ENCODE data around the gene VAT1L.

Gene VAT1L

DNA sequence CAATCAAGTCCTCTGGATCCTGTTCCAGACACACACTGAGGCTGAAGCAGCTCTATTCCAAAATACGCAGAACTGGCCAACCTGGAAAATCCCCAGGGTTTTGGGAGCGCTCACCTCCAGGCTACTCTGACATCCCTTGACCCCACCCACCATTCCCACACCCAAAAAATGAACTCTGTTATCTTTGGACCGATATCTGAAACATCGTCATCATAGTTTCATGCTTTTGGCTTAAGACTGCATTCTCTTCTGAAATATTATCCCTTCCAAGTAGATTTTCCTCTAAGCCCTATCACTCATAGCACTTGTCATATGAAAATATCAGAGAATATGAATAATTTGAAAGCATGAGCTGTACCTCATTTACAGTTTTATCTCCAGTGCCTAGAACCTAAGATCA, 34.7 kb downstream of the VAT1L start:
- no peaks in the 10 kb centered on the region for H3K9me3 ChIP-seq
- H4K20me1 ChIP-seq: no peaks in the 10 kb centered on the region
- H3K27ac ChIP-seq: no peak overlapping the region
- H3K4me2 ChIP-seq: no peak overlapping the region
- H3K4me1 ChIP-seq: no peaks in the 10 kb centered on the region
- TF ChIP-seq Cebpa-rat (IDR thresholded peaks at IDR 0.05): no peak
- no peak overlapping the region for H3K9ac ChIP-seq
- H3K4me3 ChIP-seq: no peak overlapping the region
- no peaks in the 10 kb centered on the region for H3K36me3 ChIP-seq
- H3K27me3 ChIP-seq: no peaks in the 10 kb centered on the region

DNA sequence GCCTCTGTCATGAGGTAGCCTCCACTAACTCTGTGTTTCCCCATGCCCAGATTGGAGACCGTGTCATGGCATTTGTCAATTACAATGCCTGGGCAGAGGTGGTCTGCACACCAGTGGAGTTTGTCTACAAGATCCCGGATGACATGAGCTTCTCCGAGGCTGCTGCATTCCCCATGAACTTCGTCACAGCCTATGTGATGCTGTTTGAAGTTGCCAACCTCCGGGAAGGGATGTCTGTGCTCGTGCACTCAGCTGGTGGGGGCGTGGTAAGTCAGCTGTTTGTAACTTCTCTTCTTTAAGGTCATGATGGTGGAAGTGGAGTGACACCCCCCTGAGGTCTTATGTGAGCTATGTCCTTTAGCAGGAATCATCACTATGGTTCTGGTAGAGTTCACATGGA, 36.8 kb downstream of the VAT1L start:
- H3K27ac ChIP-seq: no peak overlapping the region
- no peaks in the 10 kb centered on the region for H3K36me3 ChIP-seq
- no peaks in the 10 kb centered on the region for H3K4me1 ChIP-seq
- no peaks in the 10 kb centered on the region for H3K27me3 ChIP-seq
- no peak overlapping the region for H3K9ac ChIP-seq
- no peak overlapping the region for H3K4me2 ChIP-seq
- H4K20me1 ChIP-seq: no peaks in the 10 kb centered on the region
- TF ChIP-seq Cebpa-rat (IDR thresholded peaks at IDR 0.05): no peak
- no peak overlapping the region for H3K4me3 ChIP-seq
- no peaks in the 10 kb centered on the region for H3K9me3 ChIP-seq

DNA sequence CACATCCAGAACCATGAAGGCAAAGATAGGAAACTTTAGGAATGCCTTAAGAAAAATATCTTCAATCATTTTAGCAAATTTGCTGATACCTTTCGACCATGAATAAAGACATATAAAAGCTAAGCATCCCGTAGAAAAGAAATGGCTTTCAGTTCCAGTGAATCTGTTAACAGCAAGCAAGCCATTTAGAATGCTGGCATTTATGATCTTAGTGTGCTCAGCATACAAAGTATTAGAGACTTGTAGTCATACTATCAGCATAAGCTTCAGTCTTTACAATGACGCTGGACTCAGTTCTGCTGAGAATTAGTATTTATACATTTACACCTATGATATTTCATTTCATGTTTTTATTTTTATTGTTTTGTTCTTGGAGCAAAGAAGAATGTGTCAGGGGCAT, 38.7 kb downstream of the VAT1L start:
- Histone ChIP-seq H3K27ac (no peak overlapping the region), H3K4me2 (no peak overlapping the region), H4K20me1 (no peaks in the 10 kb centered on the region), H3K4me3 (no peak overlapping the region), H3K36me3 (no peaks in the 10 kb centered on the region), H3K9me3 (no peaks in the 10 kb centered on the region), H3K9ac (no peak overlapping the region), H3K27me3 (no peaks in the 10 kb centered on the region), H3K4me1 (no peaks in the 10 kb centered on the region)
- TF ChIP-seq Cebpa-rat (IDR thresholded peaks at IDR 0.05): no peak

DNA sequence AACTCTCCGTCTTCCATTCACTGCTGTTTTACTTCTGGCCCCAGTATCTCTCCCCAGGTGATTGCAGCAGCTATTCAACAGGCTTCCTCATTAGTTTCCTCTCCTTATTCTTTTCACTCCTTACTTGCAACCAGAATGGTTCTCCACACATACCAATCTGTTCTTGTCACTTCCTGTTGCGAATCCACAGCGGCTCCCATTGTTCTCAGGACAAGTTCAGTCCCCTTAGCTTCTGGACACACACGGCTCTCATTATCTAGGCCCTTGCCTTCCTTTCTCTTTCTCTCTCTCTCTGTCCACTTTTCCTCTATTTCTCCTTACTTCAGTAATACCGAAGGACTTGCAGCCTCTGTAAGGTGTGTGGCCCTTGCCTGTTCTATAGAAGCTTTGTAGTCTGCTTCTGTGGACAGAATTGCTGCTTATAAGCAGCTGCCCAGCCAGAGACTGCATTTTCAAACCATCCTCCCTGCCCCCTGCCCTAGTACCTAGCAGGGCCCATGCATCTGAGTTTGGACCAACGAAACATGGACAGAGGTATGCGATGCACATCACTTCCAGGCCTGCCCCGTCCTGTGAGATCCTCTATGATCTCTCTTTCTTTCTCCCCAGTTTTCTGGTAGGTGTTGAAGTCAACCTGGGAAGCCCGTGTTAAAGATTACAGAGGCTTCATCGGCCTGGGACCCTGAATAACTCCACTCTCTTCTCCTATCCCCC, 45.7 kb downstream of the VAT1L start:
- Histone ChIP-seq H3K4me3 (no peak overlapping the region), H3K36me3 (no peaks in the 10 kb centered on the region), H3K4me2 (no peak overlapping the region), H4K20me1 (no peaks in the 10 kb centered on the region), H3K9me3 (no peaks in the 10 kb centered on the region), H3K4me1 (no peaks in the 10 kb centered on the region), H3K27me3 (no peaks in the 10 kb centered on the region), H3K9ac (no peak overlapping the region), H3K27ac (no peak overlapping the region)
- no peak for TF ChIP-seq Cebpa-rat (IDR thresholded peaks at IDR 0.05)

DNA sequence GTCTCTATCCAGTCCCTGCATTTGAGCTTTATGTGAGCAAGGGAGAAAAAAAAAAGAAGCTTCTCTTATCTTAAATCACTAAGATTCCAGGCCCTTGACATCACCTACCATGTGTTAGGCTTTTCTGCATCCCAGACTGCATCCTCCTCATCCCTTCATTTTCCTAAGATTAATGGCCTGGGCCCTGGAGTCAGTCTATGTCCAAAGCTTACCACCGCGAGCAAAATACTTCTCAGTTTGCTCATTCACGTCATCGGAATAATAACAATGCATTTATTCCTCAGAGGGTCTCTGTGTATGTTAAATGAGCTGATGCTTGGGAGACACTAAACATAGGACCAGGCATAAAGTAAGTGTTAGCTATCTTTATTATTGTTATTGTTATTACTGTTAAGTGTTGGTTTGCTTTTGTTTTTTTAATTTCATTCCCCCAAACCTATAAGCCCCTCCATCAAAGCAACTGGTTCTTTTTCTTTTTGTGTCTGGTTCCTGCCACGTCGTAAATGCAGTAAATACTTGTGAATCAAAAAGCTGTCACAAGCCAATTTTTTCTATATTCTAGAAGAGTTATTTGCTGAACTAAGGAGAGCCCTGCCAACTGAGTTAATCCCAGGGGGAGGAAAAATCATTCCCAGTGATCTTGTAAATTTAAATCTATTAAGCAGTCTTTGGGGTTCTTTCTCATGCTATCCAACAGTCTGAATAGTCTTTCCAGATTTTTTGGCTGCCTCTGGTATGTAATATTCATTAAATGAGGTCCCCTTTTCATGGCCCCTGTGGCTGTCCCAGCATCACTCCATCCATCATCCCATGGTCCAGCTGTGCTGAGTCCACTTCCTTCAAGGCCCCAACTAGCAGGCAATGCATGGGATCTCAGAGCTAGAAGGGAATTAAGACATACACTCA, 46.5 kb downstream of the VAT1L start:
- H4K20me1 ChIP-seq: no peaks in the 10 kb centered on the region
- no peak overlapping the region for H3K27ac ChIP-seq
- no peaks in the 10 kb centered on the region for H3K27me3 ChIP-seq
- no peak overlapping the region for H3K9ac ChIP-seq
- H3K4me1 ChIP-seq: no peaks in the 10 kb centered on the region
- H3K36me3 ChIP-seq: no peaks in the 10 kb centered on the region
- no peak for TF ChIP-seq Cebpa-rat (IDR thresholded peaks at IDR 0.05)
- H3K9me3 ChIP-seq: no peaks in the 10 kb centered on the region
- H3K4me2 ChIP-seq: no peak overlapping the region
- no peak overlapping the region for H3K4me3 ChIP-seq

DNA sequence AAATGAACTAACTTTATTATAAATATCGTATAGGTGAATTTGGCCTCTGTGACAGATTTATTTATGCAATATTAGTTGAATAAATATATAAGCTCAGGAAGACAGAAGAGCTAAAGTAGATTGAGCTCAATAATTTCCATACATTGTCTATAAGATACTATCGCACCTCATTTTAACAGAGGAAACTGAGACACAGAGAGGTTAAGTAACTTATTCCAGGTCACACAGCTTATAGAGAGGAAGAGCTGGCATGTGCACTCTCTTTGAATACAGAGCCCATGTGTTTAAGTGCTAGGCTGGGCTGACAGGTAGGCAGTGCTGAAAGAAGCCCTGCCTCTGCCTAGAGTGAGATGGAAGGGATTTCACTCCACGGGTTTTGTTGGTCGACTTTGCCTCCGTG, 48.4 kb downstream of the VAT1L start:
- TF ChIP-seq Cebpa-rat (IDR thresholded peaks at IDR 0.05): no peak
- H3K9me3 ChIP-seq: no peaks in the 10 kb centered on the region
- no peaks in the 10 kb centered on the region for H3K4me1 ChIP-seq
- no peaks in the 10 kb centered on the region for H3K27me3 ChIP-seq
- no peak overlapping the region for H3K4me2 ChIP-seq
- H3K27ac ChIP-seq: no peak overlapping the region
- no peaks in the 10 kb centered on the region for H4K20me1 ChIP-seq
- no peak overlapping the region for H3K9ac ChIP-seq
- H3K4me3 ChIP-seq: no peak overlapping the region
- H3K36me3 ChIP-seq: no peaks in the 10 kb centered on the region

DNA sequence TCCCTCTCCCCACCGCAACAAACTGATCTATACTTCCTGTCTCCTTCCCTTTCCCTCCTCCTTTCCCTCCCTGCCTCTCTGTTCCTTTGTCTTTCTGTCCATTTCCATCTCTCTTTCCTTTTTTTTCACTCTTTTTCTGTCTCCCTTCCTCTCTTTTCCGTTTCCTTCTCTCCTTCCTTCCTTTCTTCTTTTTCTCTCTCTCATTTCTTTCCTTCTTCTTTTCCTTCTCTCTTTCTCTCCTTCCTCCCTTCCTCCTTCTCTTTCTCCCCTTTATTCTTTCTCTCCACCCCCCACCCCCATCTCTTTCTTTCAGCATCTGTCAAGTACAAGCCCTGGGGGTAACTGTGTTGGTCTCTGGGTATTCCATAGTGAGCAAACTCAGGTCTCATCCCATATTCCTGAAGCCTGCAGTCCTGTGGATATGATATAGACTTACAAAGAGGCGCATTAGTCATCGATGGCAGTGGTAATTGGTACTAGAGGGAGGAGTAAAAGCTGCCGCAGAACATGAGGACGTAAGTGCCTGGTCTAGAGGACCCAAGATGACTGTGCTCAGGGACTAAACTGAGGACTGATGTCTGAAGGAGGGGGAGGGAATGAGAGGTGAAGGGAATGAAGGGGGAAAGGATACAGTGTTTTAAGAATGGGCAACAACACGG, 50.4 kb downstream of the VAT1L start:
- Histone ChIP-seq H4K20me1 (no peaks in the 10 kb centered on the region), H3K27ac (no peak overlapping the region), H3K9me3 (no peaks in the 10 kb centered on the region), H3K36me3 (no peaks in the 10 kb centered on the region), H3K27me3 (no peaks in the 10 kb centered on the region), H3K4me1 (no peaks in the 10 kb centered on the region), H3K4me3 (no peak overlapping the region), H3K9ac (no peak overlapping the region), H3K4me2 (no peak overlapping the region)
- no peak for TF ChIP-seq Cebpa-rat (IDR thresholded peaks at IDR 0.05)

DNA sequence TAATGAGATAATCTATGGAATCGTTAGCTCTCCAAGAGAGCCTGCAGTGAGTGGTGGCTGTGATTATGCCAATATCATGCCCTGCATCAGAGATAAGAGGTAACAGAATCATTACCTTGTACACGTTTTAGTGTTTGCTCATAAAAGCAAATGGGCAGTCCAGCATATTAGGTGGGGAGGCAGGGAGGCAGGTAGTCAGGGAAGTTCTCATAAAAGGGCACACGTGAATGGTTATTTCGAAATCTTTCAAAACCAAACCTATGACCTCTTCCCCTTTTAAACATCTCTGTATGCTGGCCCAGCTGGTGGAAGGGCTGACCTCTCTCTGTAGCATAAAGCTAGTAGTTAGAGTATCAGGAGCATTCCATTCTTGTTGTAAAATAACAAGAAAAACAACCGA, 51.7 kb downstream of the VAT1L start:
- TF ChIP-seq Cebpa-rat (IDR thresholded peaks at IDR 0.05): no peak
- H3K4me1 ChIP-seq: no peaks in the 10 kb centered on the region
- no peak overlapping the region for H3K4me2 ChIP-seq
- H4K20me1 ChIP-seq: no peaks in the 10 kb centered on the region
- H3K4me3 ChIP-seq: no peak overlapping the region
- H3K9me3 ChIP-seq: no peaks in the 10 kb centered on the region
- H3K27me3 ChIP-seq: no peaks in the 10 kb centered on the region
- H3K36me3 ChIP-seq: no peaks in the 10 kb centered on the region
- H3K9ac ChIP-seq: no peak overlapping the region
- no peak overlapping the region for H3K27ac ChIP-seq

DNA sequence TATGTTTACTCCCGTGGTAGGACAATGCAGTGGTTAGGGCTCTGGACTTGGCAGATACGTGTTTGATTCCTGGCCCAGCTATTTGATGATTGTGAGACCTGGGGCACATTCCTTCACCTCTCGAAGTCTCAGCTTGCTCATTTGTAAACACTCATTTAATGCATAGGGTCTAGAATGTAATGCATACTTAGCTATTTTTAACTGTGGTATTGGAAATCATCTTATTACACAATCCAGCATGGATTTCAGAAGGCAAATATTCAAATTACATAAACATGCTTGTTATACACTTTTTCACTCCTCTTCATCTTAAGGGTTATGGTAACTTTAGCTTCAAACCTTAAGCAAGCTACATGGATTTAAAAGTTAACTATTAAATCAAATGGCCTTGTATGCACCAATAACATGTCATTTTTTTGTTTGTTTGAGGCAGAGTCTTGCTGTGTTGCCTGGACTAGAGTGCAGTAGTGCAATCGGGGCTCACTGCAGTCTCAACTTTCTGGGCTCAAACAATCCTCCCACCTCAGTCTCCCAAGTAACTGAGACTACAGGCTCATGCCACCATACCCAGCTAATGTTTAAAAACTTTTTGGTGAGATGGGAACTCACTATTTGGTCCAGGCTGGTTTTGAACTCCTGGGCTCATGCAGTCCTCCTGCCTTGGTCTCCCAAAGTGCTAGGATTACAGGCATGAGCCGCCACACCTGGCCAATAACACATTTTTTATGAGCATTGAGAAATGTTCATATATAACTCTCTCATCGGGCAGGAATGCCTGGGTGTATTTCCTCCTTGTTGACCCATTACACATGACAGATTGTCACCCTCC, 52.5 kb downstream of the VAT1L start:
- Histone ChIP-seq H4K20me1 (no peaks in the 10 kb centered on the region), H3K4me1 (no peaks in the 10 kb centered on the region), H3K27ac (no peak overlapping the region), H3K4me3 (no peak overlapping the region), H3K9ac (no peak overlapping the region), H3K27me3 (no peaks in the 10 kb centered on the region), H3K4me2 (no peak overlapping the region), H3K36me3 (no peaks in the 10 kb centered on the region), H3K9me3 (no peaks in the 10 kb centered on the region)
- no peak for TF ChIP-seq Cebpa-rat (IDR thresholded peaks at IDR 0.05)

Data from BLaER1 (cell line).